Measurements from ENCODE around the gene CABP2.

The CABP2 gene

DNA sequence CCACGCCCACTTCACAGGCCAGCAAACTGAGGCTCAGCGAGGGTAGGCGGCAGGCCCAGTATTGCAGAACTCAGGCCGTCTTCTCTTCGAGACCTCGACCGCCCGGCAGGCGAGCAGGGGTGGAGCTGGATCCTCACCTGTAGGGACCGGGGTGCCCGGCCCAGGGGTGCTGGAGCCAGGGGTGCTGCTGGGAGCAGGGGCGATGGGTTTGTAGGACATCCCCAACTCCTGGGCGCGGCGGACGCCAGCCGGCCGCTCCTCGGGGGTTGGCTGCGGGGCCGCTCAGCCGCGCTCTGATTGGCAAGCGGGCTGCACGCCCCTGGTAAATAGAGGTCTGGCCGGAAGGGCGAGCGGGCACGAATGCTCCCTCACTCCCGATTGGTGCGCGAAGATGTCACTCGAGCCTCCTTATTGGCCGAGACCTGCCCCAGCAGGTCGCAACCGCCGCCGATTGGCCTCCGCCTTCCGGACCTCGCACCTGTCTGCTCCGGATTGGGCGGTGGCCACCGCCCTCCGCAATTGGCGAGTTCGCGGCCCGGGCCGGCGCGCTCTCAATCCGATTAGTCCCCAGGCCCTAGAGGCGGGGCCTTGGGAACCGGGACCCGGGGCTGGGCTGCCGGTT, 15.3 kb downstream of the CABP2 start, which contains the start of gene CDK2AP2:
TSS of gene CDK2AP2 (minus strand) at position 299 of the 622 bp plus-strand sequence. CDS start at position 219, 80 bp downstream.
- peak; percentile 99 for DNase-seq (ENCODE audit: low spot score)

- no peak for DNase-seq (ENCODE audit: low spot score)
Measured at GRCh38 chr11:67507242-67507863, 15.9 kb downstream of the CABP2 start.

DNA sequence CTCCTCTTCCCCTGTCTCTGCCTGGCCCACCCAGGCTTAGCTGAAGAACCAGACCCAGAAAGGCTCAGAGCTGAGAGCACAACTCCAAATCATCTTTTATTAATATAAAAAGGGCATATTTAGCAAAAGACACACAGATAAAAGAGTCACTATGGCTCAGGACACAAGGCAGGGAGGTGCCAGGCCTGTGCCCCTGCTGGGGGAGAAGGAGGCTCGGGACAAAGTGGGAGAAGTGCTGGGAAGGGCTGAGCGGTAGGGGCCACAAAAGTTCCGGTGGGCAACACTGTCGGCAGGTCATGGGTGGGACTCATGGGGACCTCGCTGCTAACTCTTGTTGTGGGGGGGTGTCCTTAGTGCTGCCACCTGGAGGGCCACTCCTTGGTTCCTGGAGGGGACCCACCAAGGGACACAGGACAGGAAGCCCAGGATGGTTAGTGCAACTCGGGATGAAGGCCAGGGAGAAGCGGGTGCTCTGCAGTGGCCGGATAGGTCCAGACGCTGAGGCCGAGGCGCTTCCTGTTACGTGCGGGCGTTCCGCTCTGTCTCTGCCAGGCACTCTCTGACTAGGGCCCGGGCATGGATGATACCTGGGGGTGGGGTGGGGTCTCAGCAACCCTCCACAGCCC, 16.7 kb downstream of the CABP2 start:
- DNase-seq (ENCODE audit: low spot score): no peak

DNA sequence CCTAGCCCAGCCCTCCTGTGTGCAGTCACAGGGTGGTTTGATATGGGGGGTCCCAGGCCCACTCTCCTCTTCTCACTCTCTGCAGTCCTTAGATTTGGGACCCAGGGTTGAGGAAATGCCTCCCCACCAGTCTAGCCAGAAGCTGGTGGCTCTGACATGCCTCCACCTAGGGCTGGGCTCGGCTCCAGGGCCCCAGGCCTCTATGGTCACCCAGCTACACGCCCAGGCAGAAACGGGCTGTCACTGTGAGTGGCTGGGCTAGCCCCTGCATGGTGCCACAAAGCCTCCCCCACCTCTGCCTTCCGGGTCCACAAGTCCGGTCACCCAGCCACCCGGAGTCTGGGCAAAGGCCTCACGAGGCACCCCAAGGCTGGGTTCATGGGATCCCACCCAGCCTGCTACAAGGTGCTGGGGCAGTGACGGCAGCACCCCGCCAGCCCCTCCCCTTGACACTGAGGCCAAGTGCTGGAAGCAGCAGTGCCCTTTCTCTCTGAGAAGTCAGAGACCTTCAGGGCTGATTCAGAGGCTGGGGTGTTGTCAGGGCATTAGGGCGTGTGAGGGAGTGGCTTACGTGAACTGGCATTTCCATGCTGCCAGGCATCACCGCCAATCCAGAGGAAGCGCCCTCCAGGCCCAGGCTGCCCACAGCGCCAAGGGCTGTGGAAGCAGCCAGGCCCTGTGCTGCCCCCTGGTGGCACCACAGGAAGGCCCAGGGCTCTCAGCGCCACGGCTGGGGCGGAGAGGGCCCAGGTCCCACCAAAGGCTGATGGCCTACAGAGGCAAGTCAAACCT, 17.4 kb downstream of the CABP2 start:
- peak; percentile 92 for DNase-seq (ENCODE audit: low spot score)

DNA sequence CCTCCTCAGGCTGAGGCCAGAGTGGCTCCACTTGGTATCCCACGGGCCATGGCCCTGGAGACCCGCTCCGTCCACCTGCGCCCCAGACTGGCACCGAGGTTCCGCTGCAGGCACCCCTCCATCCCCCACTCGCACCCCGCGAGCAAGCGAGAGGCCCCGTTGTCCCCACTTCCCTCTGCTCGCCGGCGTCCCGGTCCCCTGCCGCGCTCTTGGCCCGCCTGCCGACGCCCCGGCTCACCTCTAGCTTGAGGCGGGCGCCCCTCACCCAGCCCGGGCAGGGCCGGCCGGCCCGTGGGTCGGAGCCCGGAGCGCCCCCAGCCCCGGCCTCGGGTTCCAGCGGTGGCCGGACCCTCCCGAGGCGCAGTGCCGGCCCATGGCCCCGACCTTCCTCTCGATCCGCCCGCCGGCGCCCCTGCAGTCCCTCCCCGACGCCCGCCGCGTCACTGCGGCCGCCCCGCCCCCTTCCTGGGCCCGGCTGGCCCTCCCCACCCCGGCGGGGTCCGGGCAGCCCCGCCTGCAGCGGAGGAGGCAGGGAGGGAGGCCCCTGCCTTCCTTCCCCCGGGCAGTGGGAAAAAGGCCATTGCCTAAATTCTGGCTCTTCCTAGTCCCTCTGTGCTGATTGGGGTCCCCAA, 18.2 kb downstream of the CABP2 start, which contains the start of gene PITPNM1:
TSS of gene PITPNM1 (minus strand) at position 414 of the 632 bp plus-strand sequence. CDS start 1,183 bp downstream, outside the sequence.
- DNase-seq (ENCODE audit: low spot score): peak; percentile 66

- peak; percentile 22 for DNase-seq (ENCODE audit: low spot score)
Measured at GRCh38 chr11:67504005-67504949, 19.0 kb downstream of the CABP2 start.

DNA sequence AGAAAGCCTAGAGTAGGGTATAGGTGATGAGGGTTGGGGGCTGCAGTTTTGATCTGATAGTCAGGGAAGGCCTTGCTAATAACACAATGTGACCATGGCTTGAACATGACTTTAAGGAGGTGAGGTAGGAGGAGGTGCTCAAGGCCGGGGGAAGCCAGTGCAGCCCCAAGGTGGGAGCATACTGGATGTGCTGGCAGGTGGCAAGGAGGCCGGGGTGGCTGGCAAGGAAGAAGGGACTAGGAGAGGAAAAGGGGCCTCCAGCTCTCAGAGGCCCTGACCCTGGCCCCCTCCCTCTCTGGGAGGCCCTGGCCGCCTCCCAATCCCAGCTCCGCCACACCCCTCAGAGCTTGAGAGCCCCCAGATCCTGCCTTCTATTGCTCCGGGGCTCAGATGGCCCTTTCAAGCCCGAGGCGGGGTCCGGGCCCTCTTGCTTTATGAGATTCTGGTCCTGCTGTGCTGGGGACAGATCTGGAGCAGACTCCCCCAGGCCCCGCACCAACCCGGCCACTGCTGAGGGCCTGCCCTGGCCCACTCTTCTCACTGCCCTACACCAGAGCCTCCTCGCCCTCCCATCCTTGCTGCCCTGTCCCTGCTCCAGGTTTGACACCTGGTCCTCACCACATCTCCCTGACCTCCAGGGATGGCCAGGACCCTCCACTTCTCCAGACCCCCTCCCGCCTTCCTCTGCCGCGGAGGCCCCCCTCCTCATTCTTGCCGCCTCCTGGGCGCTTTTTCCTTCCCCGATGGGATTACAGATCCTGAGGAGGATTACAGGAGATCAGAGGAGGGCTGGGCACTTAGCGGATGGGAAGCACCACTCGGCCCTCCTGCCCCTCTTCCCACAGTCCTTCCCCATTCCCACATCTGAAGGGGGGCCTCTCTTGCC, 19.9 kb downstream of the CABP2 start:
- DNase-seq (ENCODE audit: low spot score): no peak

DNA sequence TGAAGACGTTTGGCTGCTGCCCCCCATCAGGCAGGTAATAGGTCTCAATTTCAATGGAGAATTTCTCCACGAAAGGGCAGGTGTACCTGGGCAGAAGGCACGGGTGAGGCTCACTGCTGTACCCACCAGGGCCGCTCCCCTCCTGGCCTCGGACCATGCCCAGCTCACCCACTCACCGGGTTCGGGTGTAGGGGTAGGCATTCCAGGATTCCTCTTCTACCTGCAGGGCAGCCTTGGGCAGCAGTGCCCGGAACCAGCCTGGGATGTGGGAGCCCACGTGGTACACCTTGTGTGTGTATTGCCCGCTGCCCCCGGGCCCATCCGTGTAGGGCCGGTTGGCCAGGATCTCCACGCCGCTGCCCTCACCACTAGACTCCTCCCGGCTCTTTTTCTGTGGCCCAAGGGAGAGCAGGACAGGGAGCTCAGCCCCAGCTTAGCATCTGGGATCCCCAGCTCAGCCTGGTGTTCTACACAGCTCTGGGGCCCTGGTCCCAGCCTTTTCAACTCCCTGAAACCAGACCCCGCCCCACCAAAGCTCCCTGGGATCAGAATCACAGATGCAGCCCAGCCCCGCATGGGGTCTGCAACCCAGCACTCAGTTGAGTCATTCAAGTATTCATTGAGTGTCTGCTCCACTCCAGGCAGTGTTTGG, 20.8 kb downstream of the CABP2 start:
- no peak for DNase-seq (ENCODE audit: low spot score)

GRCh38 chr11:67501854-67502253, 21.4 kb downstream of the CABP2 start:
- no peak for DNase-seq (ENCODE audit: low spot score)

- no peak for DNase-seq (ENCODE audit: low spot score)
Measured at GRCh38 chr11:67500831-67501715, 22.2 kb downstream of the CABP2 start.

DNA sequence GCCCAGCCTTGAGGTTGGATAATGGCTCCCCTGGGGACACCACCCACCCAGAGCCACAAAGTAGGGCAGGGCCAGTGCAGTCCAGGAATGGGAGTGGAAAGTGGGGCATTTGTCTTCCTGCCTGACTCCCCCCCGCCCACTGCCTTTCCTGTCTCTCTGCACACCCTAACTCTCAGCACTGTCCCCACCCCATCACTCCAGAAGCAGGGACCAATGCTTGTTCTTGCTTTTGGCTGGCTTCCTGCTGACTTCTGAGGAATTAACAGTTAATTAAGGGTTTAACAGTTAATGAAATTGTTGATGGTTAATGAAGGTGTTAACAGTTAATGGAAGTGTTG, 22.8 kb downstream of the CABP2 start:
- DNase-seq (ENCODE audit: low spot score): no peak

DNA sequence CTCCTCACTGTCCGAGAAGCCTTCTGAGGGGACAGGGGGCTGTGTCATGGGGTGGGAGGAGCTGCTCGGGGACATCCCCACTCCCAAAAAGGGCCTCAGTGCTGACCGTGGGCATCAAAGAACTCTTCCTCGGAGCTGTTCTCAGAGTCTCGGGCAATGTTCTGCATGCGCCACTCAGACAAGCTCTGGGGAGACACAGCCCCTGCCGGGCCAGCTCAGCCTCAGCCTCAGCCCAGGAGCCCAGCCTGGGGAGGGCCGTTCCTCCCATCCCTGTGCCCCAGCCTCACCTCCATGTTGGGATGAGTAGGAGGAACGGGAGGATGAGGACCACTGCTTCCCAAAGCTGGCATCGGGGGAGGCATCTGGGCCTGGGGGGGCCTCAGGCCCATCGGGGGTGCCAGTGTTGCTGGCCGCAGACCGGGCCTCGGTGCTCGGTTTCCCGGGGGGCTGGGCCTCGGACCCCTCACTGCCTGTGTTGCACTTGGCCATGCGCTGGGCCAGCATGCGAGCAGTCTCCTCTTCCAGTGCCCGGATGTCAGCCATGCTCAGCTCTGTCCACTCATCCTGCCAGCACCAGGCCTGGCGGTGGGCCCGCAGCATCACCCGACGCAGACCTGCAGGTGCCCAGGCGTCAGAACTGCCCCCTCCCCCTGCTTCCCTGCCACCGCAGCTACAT, 23.3 kb downstream of the CABP2 start:
- DNase-seq (ENCODE audit: low spot score): no peak

GRCh38 chr11:67498544-67498972, 24.7 kb downstream of the CABP2 start:
- no peak for DNase-seq (ENCODE audit: low spot score)

DNA sequence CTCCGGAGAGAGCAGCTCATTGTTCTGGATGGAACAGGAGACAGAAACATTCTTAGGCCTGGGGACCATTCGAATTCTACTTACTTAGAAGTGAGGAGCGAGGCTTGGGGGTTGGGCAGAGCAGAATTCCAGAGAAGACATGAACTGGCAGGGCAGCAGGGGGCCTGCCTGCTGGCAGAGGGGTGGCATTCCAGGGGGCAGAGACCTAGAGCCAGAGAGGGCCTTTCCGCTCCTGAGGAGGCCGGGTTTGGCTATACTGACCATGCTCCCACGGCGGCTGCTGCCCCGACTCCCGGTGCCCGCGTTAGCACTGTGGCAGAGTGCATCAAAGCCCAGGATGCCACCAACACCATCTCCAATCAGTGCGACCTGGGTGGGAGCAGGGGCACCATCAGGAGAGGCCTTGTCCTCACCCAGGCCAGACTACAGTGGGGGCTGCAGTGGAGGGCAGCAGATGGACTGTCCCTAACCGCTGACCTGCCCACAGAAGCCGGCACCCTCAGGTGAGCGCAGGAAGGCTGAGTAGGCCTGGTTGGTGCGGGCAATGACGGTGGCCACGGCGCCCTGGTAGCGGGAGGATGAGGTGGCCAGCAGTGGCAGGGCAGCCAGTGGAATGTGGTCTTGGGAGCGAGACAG, 25.5 kb downstream of the CABP2 start:
- DNase-seq (ENCODE audit: low spot score): no peak

GRCh38 chr11:67496113-67496512, 27.1 kb downstream of the CABP2 start:
- no peak for DNase-seq (ENCODE audit: low spot score)

- no peak for DNase-seq (ENCODE audit: low spot score)
Measured at GRCh38 chr11:67495234-67496005, 27.8 kb downstream of the CABP2 start.

All from CD4-positive, alpha-beta T cell treated with Interleukin-2 at 100 ng/mL for 4 hours (primary cell).